NCI-H2107 (cell line): ENCODE data around the gene CIAO2B.
"Not testable (repeated sequence)": the region's sequence is repeated elsewhere in the genome, so short reads cannot be mapped to it uniquely, and the experiment has no call there.

ENCODE experiments used
- DNase-seq: peaks from one replicate; lab custom pipeline; 2025; lab: John Stamatoyannopoulos, UW

CIAO2B gene

DNA sequence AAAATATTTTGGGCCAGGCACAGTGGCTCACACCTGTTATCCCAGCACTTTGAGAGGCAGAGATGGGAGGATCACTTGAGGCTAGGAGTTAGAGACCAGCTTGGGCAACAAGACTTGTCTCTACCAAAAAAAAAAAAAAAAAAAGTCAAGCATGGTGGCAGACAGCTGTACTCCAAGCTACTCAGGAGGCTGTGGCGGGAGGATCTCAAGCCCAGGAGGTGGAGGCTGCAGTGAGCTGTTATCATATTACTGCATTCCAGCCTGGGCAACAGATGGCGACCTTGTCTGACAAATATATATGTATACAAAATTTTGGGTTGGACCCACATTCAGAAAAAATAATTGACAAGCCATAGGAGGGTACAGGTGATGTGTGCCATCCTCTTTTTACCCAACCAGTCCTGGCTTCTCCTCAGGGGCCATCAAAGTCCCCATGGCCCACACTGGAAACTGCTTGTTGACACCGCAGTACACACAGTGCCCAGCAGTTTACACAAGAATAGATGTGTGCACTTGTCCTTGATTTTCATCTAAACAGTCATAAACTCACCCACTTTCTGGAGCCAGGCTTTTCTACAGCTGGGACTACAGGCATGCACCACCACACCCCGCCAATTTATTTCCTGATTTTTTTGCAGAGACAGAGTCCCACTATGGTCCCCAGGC is 2.8 kb upstream of the CIAO2B start:
- DNase-seq, result no peak

DNA sequence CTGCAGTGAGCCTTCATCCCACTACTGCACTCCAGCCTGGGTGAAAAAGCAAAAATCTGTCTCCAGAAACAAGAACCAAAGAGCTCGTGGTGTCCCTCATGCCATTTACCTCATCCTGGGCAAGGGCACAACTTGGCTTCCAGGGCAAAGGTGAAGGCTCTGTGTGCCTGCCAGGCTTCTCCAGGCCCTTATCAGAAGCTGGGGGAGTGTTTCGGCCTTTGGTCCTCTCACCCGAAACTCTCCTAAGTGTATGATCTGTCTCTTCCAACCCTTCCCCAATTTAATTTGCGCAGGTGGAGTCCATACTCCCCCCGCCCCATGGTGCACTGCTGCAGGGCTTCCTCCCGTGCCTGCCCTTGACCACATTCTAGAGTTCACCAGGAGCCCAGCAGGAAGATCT is 2.3 kb upstream of the CIAO2B start:
- no peak for DNase-seq

DNA sequence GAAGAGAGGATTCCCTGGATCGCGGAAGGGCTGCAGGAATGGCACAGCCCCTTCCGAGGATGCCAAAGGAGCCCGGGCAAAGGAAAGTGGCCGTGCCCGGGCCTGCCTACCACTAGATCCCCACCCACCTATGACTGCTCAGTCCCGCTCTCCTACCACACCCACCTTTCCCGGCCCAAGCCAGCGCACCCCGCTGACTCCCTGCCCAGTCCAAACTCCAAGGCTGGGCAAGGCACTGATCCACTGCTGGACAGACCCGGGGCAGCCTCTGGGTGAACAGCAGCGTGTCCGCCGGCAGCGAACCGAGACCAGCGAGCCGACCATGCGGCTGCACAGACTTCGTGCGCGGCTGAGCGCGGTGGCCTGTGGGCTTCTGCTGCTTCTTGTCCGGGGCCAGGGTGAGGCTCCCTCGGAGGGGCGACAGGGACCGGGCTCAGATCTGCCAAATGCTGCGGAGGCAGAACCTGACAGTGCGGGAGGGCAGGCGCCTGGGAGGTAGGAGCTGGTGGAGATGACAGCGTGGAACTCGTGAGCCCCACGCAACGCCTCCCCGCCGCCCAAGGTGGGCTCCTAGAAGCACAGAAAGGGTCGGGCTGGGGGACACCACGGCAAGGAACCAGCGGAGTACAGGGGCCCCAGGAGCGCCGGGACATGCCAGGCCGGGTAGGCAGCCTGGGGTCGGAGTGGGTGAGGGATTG is 1.3 kb upstream of the CIAO2B start, which contains the start of gene CES2:
CES2 (plus strand) TSS at position 203 of the 698 bp plus-strand sequence; CDS start at position 323, 120 bp downstream.
- no peak for DNase-seq

DNA sequence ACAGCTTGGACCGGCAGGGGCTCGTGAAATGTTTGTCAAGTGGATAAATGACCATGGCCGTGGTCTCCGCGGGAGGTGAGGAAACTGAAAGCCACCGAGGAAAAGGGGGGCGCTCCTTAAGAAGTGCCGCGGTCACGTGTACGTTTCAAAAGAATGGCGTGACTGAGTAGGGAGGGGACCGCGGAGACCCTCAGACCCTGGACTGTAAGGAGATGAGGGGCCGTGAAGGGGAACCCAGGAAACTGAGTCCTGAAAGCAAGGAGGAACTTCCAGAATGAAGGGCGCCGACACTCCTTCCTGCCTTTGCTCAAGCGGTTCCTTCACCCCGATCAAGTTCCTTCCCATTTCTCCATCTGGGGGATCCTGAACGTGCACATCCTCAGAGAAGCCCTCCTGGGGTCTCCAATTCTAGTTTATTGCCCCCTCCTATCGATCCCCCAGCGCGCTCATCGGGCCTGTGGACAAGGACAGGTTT is 674 bp upstream of the CIAO2B start:
- not testable (repeated sequence) for DNase-seq

DNA sequence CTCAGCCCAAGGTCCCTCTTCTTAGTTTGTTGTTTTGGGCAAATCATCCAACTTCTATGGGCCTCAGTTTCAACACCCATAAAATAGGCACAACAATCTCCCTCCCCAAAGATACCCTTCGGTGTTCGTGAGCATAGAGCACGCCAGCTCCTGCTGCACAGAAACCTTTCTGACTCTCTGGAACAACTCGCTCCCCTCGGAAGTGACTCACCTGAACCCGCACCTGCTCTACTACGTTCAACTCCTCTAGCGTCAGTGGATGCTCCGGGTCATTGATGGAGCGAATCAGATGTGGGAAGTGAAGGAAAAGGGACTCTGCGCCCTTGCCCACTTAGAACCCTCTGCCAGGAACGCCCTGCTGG is 445 bp downstream of the CIAO2B start:
- DNase-seq, result no peak

DNA sequence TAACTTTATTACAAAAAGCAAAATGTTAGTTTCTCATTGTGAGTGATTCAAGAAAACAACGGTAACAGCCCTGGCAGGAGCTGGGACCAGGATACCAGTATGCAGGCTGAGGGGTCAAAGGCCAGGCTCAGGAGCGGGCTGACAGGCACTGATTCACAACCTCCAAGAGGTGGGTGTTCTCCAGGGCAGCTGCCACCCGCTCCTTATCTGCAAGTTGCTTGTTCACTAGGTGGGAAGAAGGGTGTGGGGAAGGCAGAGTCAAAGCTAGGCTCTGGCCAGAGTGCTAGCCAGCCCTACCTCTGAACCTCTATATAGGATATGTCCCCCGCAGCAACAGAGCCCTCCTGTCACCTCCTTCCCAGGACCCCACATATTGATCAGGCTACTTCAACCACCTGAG is 2.1 kb downstream of the CIAO2B start:
- no peak for DNase-seq

DNA sequence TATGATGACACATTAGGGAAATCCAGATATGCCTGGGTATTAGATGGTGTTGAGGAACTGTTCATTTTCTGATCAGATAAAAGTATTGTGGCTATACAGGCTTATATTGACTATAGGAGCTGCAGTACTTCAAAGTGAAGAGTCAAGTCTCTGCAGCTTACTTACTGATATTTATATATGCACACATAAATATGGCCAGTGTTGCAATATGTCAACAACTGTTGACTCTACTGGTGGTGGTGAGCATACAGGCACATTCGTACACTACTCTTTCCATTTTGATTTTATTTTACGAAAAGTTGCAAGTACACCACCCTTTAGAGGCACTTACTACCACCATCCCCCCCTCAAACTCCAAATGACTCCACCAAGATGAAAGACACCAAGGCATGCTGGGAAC is 2.5 kb downstream of the CIAO2B start:
- DNase-seq, result no peak

DNA sequence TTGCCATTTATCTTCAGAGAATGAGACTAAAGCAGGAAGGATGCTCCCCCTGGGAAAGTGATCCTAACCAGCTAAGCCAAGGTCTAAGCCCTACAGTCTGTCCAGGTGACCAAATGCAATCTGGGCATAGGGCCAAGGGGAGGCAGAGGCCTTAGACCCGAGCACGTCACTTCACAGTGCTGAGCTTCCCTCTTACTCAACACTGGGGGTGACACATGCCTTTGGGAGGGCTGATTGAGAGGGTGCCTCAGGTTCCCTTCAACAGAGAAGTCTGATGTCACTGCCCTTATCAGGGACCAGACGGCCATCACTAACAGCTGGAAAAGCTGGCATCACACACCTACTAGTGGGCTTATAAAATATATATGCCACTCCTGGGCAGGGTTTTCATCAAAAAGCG is 4.0 kb downstream of the CIAO2B start:
- no peak for DNase-seq

DNA sequence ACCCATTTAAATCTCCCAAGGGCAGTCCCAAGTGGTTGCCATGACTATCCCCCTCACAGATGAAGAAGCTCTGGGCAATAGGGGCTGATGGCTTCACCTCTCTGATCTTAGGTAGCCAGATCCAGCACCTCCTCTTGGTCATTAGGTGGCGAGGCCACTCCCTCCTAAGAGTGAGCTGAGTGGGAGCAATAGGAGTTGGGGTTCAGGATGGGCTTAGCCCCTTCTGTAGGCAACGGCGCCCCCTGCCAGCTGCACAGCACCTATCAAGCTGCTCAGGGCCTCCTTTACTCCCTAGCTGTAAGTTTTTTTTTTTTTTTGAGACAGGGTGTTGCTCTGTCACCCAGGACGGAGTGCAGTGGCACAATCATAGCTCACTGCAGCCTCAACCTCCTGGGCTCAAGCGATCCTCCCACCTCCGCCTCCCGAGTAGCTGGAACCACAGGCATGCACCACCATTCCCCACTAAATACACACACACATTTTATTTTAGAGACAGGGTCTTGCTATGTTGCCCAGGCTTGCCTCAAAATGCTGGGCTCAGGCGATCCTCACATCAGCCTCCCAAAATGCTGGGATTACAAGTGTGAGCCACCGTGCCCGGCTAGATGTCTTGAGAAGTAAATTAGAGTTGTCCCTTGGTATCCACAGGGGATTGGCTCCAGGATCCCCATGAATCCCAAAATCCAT is 5.4 kb downstream of the CIAO2B start:
- no peak for DNase-seq

DNA sequence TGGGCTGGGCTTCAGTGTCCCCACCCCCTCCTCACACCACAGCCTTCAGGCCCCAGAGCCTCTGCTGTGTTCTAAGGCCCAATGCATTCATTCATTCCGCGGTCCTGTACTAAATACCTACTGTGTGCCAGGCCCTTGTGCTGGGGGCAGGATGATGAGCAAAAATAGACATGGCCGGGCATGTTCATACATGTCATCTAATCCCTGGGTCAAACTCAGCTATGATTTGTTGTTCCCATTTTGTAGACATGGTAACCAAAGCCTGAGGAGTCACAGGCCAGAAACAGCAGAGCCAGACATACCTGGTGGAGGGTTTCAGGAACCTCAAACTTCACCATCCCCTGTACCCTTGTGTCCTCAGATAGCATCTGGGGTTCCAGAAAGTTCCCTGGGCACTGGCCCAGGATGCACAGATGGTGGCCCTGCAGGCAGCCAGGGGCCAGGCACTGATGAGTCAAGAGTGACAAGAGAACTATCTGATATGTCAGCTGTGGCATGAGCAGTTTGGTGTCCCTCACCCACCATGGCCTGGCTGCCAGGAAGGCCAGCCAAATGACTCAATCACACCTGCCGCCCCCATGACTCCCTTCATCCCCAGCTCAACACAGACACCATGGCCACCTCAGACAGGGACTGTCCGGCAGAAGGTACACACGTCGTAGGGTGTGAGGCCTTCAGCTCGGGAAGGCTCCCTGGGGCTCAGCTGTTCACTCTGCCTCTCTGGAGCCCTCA is 6.1 kb downstream of the CIAO2B start:
- DNase-seq, result no peak

DNA sequence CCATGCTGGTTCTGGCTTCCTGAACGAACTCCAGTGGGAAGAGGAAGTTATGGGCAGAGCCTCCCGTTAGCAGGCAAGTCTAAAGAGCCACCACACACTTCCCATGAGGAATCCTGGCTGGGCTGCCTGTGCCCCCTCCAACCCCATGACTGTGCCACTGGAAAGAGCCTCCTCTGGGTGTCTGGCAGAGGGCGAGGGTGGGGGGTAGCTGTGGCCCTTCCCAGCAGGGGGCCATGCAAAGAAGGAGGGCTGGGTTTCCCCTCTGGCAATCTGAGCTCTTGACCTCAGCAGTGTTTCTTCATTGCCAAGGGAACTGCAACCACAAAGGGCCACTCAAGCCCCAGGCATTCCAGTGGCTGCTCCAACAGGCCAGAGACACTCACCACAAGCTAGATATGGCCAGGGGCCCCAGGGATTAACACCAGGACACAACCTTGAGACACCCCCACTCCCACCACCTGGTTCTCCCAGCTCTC is 7.2 kb downstream of the CIAO2B start:
- DNase-seq, result peak; percentile 32

DNA sequence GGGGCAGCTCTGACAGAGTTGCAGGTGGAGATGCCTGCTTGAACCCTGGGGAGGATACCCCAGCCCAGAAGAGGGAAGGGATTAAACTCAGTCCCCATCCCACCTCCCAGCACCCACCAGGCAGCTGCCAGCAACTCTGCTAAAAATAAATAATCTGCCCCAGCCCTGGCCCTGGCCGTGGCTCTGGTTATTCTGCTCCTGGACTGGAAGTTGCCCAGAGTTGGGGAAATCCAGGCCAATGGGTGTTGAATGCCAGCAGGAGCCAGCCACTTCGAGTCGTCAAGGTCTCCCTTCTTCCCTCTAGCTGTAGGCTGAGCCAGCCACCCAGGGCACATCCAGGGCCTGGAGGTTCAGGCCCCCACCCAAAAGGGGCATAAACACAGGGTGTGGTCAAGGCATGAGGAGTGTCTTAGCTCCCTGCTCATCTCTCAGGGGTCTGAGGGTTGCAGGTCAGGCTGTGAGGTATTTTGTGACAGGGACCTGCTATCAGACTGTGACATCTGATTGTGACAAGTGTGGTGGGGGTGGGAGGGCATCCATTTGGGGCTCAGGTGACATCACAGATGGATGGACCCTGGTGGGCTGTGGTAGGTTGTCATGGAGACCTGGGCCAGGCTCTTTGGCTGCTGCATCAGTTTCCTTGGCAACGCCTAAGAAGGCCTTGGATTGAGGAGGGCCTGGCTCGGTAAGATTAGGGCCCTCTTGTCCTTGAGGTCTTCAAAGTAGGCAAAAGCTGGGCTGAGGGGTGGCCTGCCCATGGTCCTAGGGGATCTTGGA is 7.8 kb downstream of the CIAO2B start:
- DNase-seq, result no peak

DNA sequence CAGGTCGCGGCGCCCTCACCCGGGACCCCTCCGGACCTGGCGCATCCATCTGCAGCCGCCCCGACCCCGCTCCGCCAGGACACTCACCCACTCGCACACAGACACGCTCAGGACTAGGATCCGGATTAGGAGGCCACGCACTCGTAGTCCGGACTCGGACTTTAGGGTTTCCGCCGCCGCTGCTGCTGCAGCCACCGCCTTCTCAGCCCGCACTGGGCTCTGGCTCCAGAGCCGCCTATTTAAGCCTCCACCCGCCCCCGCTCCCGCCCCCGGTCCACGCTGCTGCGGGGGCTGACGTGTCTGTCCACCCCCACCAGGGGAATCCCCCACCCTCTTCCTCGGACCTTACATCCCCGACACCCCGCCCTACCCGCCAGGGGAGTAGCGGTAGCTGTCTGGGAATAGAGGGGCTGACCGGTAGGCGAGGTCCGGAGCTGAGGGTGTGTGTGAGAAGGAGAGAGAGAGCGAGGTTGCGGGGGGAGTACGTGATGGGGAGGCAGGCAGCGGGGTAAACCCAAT is 8.8 kb downstream of the CIAO2B start, which contains the start of gene RRAD:
RRAD (minus strand) TSS at position 214 of the 519 bp plus-strand sequence. CDS start 356 bp downstream, outside the sequence.
- no peak for DNase-seq

DNA sequence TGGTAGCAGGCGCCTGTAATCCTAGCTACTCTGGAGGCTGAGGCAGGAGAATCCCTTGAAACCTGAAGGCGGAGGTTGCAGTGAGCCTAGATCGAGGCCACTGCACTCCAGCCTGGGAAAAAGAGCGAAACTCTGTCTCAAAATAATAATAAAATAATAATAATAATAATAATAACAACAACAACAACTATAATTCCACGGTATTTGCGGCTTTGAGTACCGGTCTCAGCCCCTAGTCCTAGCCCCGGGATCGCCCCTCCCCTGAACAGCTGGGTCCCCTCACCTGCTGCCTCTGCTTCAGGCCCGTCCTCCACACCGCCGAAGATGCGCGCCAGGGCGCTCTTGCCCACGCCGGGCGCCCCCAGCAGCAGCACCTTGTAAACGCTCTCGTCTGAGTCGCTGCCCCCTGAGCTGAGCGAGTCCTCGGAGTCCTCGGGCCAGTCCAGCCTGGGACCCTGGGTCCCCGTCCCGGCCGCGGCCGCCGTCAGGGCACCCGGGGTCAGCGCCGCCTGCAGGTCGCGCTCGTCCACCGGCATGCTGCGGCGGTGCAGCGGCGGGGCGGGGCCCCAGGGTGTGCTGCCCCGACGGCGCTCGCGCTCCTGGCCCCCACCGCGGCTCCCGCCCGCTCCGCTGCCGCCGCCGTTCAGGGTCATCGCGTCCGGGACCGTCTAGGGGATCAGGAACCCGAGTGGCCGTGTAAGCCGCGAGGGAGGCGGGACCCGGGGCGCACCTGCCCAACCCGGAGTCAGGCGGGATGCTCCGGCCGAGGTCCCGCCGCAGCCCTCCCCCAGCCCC is 9.5 kb downstream of the CIAO2B start:
- DNase-seq, result no peak

DNA sequence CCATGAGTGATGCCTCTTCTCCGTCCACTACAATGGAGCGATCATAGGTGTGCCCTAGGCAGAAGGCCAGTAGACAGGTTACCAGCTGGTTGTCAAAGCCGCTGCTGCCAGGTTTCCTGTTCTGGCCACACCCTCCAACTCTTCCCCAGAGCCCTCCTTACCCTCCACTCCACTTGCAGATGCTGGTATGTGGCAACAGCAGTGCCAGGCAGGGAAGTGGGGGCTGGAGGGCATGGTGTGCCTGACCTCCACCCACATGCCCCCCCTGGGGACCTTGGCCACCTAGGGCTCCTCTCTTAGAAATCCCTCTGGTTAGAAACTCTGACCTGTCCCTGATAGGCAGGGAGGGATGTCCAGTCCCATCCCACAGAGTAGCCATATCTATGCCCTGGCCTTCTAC is 10.3 kb downstream of the CIAO2B start:
- no peak for DNase-seq

DNA sequence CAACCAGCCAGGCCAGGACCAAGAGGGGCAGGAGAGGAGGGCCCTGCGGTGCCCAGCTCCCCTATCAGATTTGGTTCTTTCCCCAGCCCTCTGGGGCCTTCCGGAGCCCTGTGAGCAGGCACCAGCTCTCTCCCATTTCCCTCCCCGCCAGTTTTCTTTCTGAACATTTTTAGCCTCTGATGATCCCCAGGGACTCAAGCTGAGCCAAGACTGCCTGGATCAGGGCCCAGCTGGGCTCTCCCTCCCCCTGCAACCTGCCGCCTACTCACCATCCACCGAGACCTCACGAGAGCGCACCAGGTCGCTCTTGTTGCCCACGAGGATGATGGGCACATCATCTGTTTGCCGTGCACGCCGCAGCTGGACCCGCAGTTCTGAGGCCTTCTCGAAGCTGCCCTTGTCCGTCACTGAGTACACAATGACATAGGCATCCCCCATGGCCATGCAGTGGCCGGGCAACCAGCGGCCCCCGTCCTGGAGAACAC is 10.9 kb downstream of the CIAO2B start:
- peak; percentile 63 for DNase-seq

DNA sequence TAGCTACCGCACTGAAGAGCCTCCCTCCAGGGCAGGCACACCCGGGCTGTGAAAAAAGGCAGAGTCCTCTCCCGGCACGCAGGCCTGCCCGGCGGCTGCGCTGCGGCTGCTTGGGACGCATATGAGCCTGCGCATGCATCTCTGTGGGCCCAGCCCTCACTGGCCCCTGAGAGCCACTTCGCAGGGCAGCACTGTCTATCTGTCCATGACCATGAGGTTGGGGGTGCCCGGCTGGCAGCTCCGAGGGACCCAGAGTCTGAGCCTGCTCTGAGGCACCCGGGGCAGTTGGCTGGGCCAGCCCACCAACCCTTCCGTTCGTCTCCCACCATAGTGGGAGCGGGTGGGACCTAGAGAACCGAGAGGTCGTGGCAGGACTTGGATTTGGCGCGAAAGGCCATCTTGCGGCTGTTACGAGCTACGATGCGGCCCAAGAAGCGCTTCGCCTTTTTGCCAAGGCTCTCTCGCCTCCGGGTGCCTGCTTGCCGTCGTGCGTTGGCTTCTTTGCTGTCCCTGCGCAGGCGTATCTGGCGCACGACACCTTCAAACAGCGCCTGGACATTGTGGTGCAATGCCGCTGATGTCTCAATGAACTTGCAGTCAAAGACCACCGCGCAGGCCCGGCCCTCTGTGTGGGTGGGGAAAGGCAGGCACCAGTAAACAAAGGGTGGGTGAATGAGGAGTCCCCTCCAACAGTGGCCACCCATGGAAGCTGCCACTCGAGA is 12.3 kb downstream of the CIAO2B start:
- no peak for DNase-seq

DNA sequence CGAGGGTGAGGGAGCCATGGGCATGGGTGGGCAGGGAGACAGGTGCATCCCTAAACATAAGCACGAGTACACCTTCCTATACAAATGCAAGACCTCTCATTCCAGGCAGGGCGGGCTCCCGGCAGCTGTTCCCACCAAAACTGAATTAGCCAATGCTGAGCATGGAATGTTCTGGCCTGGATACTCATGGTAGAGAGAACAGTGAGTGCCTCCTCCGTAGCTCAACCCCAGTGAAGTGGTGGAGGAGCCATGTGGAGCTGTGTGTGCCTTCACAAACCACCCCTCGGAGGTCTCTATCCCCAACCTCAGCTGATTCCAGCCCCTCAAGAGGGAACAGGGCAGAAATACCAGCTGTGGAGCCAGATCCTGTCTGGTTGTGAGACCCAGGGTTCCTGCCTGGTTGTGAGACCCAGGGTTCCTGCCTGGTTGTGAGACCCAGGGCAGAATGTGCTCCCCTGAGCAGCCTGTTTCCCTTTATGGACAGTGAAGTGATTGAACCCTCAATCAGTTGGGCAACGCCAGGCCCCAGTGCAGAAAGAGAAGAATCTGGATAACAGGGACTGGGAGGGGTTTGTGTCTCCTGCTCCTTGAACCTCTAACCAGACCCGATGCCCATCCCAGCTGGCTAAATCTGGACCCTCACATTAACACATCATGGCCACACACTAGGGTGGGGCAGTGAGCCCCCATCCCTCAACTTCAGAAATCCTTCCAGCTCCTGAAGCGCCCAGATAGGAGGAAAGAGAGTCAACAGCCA is 13.1 kb downstream of the CIAO2B start:
- no peak for DNase-seq

DNA sequence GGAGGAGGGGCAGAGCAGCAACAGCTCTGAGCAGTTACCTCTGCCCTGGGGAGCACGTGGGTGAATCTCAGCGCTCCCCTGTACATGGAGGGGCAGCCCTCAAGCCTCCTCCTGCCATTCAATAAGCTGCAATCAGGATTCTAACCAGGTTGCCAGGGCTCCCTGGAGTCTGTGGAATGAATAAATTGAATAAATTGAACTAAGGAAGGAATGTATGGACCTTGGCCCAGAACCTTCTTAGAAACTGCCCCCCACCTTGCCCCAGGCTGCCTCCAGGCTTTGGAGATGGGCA is 14.0 kb downstream of the CIAO2B start:
- no peak for DNase-seq
